WERI-Rb-1 (cell line): ENCODE measurements around the gene PORCN.
"Not testable (repeated sequence)": the region's sequence is repeated elsewhere in the genome, so short reads cannot be mapped to it uniquely, and the experiment has no call there.

Experiments used
- DNase-seq: peaks from one replicate; pipeline ENCODE4 v3.0.0-alpha.2; 2020
- H3K27ac ChIP-seq: fragments of 250-450 bp; sonication (Bioruptor Pico); 2 replicates; pipeline ENCODE4 v1.5.1; 2020; ENCODE audit warnings: mild to moderate bottlenecking, moderate library complexity
- H3K27me3 ChIP-seq: fragments of 250-450 bp; sonication (Bioruptor Pico); 2 replicates; pipeline ENCODE4 v1.5.1; 2021; ENCODE audit warnings: mild to moderate bottlenecking, low read depth, moderate library complexity; ENCODE audit not compliant: insufficient read depth, severe bottlenecking
- H3K36me3 ChIP-seq: fragments of 250-450 bp; sonication (Bioruptor Pico); 2 replicates; pipeline ENCODE4 v1.5.1; 2020; ENCODE audit warnings: mild to moderate bottlenecking, moderate library complexity
- H3K4me3 ChIP-seq: 2 replicates; pipeline ENCODE4 v1.5.1; 2011; ENCODE audit warnings: low read depth, mild to moderate bottlenecking, control low read depth, low read length
- H3K9me3 ChIP-seq: fragments of 250-450 bp; sonication (Bioruptor Pico); 2 replicates; pipeline ENCODE4 v1.5.1; 2021; ENCODE audit warnings: mild to moderate bottlenecking, moderate library complexity; ENCODE audit not compliant: severe bottlenecking
- CTCF ChIP-seq: IDR thresholded peaks from 2 replicates; pipeline ENCODE4 v1.5.1; 2011; ENCODE audit warnings: low read depth, mild to moderate bottlenecking, control low read depth, inconsistent platforms, low read length

The PORCN gene

GRCh38 chrX:48548871-48549270 is 40.1 kb downstream of the PORCN start:
- DNase-seq, result no peak
- no peak overlapping the region for H3K4me3 ChIP-seq
- H3K36me3 ChIP-seq, result no peaks in the 10 kb centered on the region; the same call in 1 of the 2 replicates
- H3K27me3 ChIP-seq, result peaks cover 10% of the 10 kb centered on the region
- H3K27ac ChIP-seq, result no peak overlapping the region
- H3K9me3 ChIP-seq, result no peaks in the 10 kb centered on the region
- no peak for TF ChIP-seq CTCF

GRCh38 chrX:48555731-48556325 is 47.0 kb downstream of the PORCN start:
- H3K27me3 ChIP-seq, result peaks cover 12% of the 10 kb centered on the region
- H3K9me3 ChIP-seq, DNase-seq, H3K27ac ChIP-seq, H3K36me3 ChIP-seq, H3K4me3 ChIP-seq: not testable (repeated sequence)

- Histone ChIP-seq H3K36me3 (no peaks in the 10 kb centered on the region; the same call in 1 of the 2 replicates), H3K27ac (no peak overlapping the region), H3K4me3 (no peak overlapping the region), H3K9me3 (no peaks in the 10 kb centered on the region), H3K27me3 (peaks cover 14% of the 10 kb centered on the region)
- DNase-seq, result no peak
- no peak for TF ChIP-seq CTCF
Measured at GRCh38 chrX:48558271-48558670, 49.5 kb downstream of the PORCN start.

GRCh38 chrX:48559636-48560035 is 50.8 kb downstream of the PORCN start:
- no peak for TF ChIP-seq CTCF
- H3K4me3 ChIP-seq, result no peak overlapping the region
- no peak for DNase-seq
- peaks cover 18% of the 10 kb centered on the region for H3K27me3 ChIP-seq
- no peak overlapping the region for H3K27ac ChIP-seq
- H3K36me3 ChIP-seq, result no peaks in the 10 kb centered on the region; the same call in 1 of the 2 replicates
- H3K9me3 ChIP-seq, result no peaks in the 10 kb centered on the region

GRCh38 chrX:48560056-48560455 is 51.3 kb downstream of the PORCN start:
- Histone ChIP-seq H3K27me3 (peaks cover 21% of the 10 kb centered on the region), H3K9me3 (no peaks in the 10 kb centered on the region), H3K36me3 (no peaks in the 10 kb centered on the region; the same call in 1 of the 2 replicates), H3K4me3 (no peak overlapping the region), H3K27ac (no peak overlapping the region)
- DNase-seq, result no peak
- TF ChIP-seq CTCF, result no peak

GRCh38 chrX:48560681-48561080 is 51.9 kb downstream of the PORCN start:
- Histone ChIP-seq H3K36me3 (no peaks in the 10 kb centered on the region; the same call in 1 of the 2 replicates), H3K4me3 (no peak overlapping the region), H3K9me3 (no peaks in the 10 kb centered on the region), H3K27me3 (peaks cover 25% of the 10 kb centered on the region), H3K27ac (no peak overlapping the region)
- no peak for DNase-seq
- TF ChIP-seq CTCF, result no peak
